ENCODE measurements around the gene BARHL2. TPM values are rescaled to one million over a fixed set of nuclear protein-coding genes. Genes with fewer than 3 reads are reported as not detected.

BARHL2 gene
- total RNA-seq, 4 donors from 2014 or later, result not detected

GRCh38 chr1:90671741-90672140 lies 45.4 kb downstream of the BARHL2 start:
- Histone ChIP-seq H3K27ac (no peak overlapping the region), H3K4me1 (no peaks in the 10 kb centered on the region), H3K27me3 (no peaks in the 10 kb centered on the region), H3K36me3 (no peaks in the 10 kb centered on the region), H3K4me3 (no peak overlapping the region), H3K9me3 (peaks cover 0 to 4% (median 0%) of the 10 kb centered on the region in 3 donors)
- DNase-seq, result no peak
- intact Hi-C loops (cut with DNase I), result no loop called here
- no peak for TF ChIP-seq CTCF (IDR thresholded peaks at IDR 0.05)
- no peak for TF ChIP-seq POLR2A (IDR thresholded peaks at IDR 0.05)
- WGBS, 2 donors, result 70 to 77% methylated on average over 3 of the region's 3 CpGs

GRCh38 chr1:90671251-90671650 lies 45.9 kb downstream of the BARHL2 start:
- no peak overlapping the region for H3K4me3 ChIP-seq
- no peaks in the 10 kb centered on the region for H3K27me3 ChIP-seq
- DNase-seq, result no peak
- no peaks in the 10 kb centered on the region for H3K36me3 ChIP-seq
- TF ChIP-seq CTCF (IDR thresholded peaks at IDR 0.05) (no peak), POLR2A (IDR thresholded peaks at IDR 0.05) (no peak)
- H3K9me3 ChIP-seq, result peaks cover 0 to 4% (median 0%) of the 10 kb centered on the region in 3 donors
- intact Hi-C loops (cut with DNase I), result no loop called here
- 93 to 100% methylated on average over 1 of the region's 1 CpG for WGBS, 2 donors
- no peaks in the 10 kb centered on the region for H3K4me1 ChIP-seq
- H3K27ac ChIP-seq, result no peak overlapping the region
